ENCODE data around the gene CYP19A1. TPM values are rescaled to one million over a fixed set of nuclear protein-coding genes. Genes with fewer than 3 reads are reported as not detected.

Gene CYP19A1
- total RNA-seq, 1 donor from 2014 or later, result not detected

GRCh38 chr15:51212239-51212638, 126.2 kb downstream of the CYP19A1 start:
- Histone ChIP-seq H3K27me3 (ENCODE audit: control insufficient read depth, insufficient read depth, low read length) (no peaks in the 10 kb centered on the region), H3K36me3 (ENCODE audit: control insufficient read depth, insufficient read depth, low read length) (no peaks in the 10 kb centered on the region), H3K4me3 (ENCODE audit: low read depth, low read length) (no peak overlapping the region)
- TF ChIP-seq CTCF (IDR thresholded peaks at IDR 0.05; ENCODE audit: insufficient read depth, low read length, poor library complexity, severe bottlenecking), result no peak
- DNase-seq (ENCODE audit: low read depth), result no peak

GRCh38 chr15:51205050-51205975, 133.1 kb downstream of the CYP19A1 start:
- peaks cover 3% of the 10 kb centered on the region for H3K27me3 ChIP-seq (ENCODE audit: control insufficient read depth, insufficient read depth, low read length)
- no peak for TF ChIP-seq CTCF (IDR thresholded peaks at IDR 0.05; ENCODE audit: insufficient read depth, low read length, poor library complexity, severe bottlenecking)
- H3K4me3 ChIP-seq (ENCODE audit: low read depth, low read length), result no peak overlapping the region
- no peak for DNase-seq (ENCODE audit: low read depth)
- no peaks in the 10 kb centered on the region for H3K36me3 ChIP-seq (ENCODE audit: control insufficient read depth, insufficient read depth, low read length)

GRCh38 chr15:51203797-51204196, 134.6 kb downstream of the CYP19A1 start:
- no peaks in the 10 kb centered on the region for H3K36me3 ChIP-seq (ENCODE audit: control insufficient read depth, insufficient read depth, low read length)
- no peak for DNase-seq (ENCODE audit: low read depth)
- no peak overlapping the region for H3K4me3 ChIP-seq (ENCODE audit: low read depth, low read length)
- H3K27me3 ChIP-seq (ENCODE audit: control insufficient read depth, insufficient read depth, low read length), result peaks cover 3% of the 10 kb centered on the region
- TF ChIP-seq CTCF (IDR thresholded peaks at IDR 0.05; ENCODE audit: insufficient read depth, low read length, poor library complexity, severe bottlenecking), result no peak

GRCh38 chr15:51202783-51203182, 135.6 kb downstream of the CYP19A1 start:
- no peak for TF ChIP-seq CTCF (IDR thresholded peaks at IDR 0.05; ENCODE audit: insufficient read depth, low read length, poor library complexity, severe bottlenecking)
- no peak for DNase-seq (ENCODE audit: low read depth)
- peaks cover 3% of the 10 kb centered on the region for H3K27me3 ChIP-seq (ENCODE audit: control insufficient read depth, insufficient read depth, low read length)
- H3K36me3 ChIP-seq (ENCODE audit: control insufficient read depth, insufficient read depth, low read length), result no peaks in the 10 kb centered on the region
- no peak overlapping the region for H3K4me3 ChIP-seq (ENCODE audit: low read depth, low read length)

GRCh38 chr15:51201581-51201980, 136.8 kb downstream of the CYP19A1 start:
- no peak overlapping the region for H3K4me3 ChIP-seq (ENCODE audit: low read depth, low read length)
- no peak for DNase-seq (ENCODE audit: low read depth)
- TF ChIP-seq CTCF (IDR thresholded peaks at IDR 0.05; ENCODE audit: insufficient read depth, low read length, poor library complexity, severe bottlenecking), result no peak
- peaks cover 8% of the 10 kb centered on the region for H3K27me3 ChIP-seq (ENCODE audit: control insufficient read depth, insufficient read depth, low read length)
- no peaks in the 10 kb centered on the region for H3K36me3 ChIP-seq (ENCODE audit: control insufficient read depth, insufficient read depth, low read length)
